Ramos (cell line): ENCODE data around the gene ELMO1.

Experiments used
- in situ Hi-C: fragments of 300-500 bp; cut with MboI; formaldehyde crosslinking; loops from one replicate; pipeline ENCODE4 v1.14.3; 2022; ENCODE audit warnings: low sequenced_read_pairs; ENCODE audit not compliant: unreplicated experiment

The ELMO1 gene

GRCh38 chr7:36855330-36855729 is 593.3 kb downstream of the ELMO1 start:
- in situ Hi-C loops: no loop called here

- in situ Hi-C loops: no loop called here
Observed at GRCh38 chr7:36854652-36855051, 594.0 kb downstream of the ELMO1 start.

DNA sequence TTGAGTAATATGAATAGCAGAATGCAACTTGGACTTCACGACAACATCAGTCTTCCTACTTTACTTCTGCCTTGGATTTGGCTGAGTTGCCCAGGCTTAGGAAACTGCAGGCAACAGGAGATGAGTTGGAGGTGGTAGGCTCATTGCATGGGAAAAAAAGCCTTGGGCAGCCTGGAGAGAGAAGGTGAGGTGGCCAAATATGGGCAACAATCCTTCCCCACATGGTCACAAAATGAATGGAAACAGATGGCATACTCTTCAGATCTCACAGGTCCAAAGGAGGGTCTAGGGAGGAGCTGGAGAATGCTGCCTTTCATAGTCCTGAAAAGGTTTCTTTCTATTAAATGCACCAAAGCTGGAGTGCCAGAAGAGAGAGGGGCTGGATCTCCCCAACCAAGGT is 595.7 kb downstream of the ELMO1 start:
- in situ Hi-C loops: no loop called here

GRCh38 chr7:36852017-36852416 is 596.6 kb downstream of the ELMO1 start:
- in situ Hi-C loops: no loop called here

GRCh38 chr7:36851382-36851781 is 597.3 kb downstream of the ELMO1 start:
- in situ Hi-C loops: no loop called here

DNA sequence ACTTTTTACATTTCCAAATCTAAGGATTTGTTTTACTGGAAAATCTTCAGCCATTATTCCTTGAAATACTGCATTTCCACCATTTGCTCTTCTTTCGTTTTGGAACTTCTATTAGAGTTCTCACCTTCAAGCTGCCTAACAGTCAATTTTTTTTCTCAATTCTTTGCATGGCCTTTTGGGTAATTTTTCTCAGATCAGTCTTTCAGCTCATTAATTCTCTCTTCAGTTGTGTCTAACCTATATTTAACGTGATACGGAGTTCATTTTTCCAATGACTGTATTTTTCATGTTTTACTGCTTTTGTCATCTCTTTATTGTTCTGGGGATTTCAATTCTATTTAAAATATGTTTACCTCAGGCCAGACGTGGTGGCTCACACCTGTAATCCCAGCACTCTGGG is 600.7 kb downstream of the ELMO1 start:
- in situ Hi-C loops: no loop called here

DNA sequence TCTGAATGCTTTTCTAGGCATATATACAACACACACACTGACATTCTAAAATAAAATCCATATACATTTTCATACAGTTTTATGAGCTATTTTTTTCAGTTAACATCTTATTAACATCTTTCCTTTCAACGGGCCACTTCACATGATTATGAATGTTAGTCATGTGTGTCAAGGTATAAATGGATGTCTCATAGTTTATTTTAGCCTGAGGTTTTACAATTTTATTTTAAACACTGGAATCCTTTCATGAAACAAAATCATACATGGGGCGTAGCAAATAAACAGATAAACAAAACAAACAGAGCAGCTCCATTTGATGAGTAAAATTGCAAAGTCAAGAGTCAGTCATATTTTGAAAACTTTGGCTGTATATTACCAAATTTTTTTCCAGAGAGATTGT is 604.3 kb downstream of the ELMO1 start:
- in situ Hi-C loops: no loop called here

DNA sequence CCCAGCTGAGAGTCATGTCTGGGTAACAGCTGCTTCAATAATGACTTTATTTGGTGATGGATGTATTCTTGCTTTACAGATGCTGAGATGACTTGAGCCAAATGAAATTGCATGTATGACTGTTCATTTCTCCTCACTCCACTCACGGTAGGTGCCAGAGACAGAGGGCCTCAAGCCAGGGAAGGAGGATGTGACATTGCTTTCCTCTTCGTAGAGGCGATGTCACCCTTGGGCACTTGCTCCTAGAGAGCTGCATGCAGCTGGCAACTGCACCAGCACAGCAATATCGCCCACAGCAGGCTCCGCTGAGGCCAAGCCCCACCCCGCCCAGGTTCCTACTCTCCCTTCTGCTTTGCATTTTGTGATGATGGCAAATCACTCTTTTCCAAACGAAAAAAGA is 607.8 kb downstream of the ELMO1 start:
- in situ Hi-C loops: no loop called here

DNA sequence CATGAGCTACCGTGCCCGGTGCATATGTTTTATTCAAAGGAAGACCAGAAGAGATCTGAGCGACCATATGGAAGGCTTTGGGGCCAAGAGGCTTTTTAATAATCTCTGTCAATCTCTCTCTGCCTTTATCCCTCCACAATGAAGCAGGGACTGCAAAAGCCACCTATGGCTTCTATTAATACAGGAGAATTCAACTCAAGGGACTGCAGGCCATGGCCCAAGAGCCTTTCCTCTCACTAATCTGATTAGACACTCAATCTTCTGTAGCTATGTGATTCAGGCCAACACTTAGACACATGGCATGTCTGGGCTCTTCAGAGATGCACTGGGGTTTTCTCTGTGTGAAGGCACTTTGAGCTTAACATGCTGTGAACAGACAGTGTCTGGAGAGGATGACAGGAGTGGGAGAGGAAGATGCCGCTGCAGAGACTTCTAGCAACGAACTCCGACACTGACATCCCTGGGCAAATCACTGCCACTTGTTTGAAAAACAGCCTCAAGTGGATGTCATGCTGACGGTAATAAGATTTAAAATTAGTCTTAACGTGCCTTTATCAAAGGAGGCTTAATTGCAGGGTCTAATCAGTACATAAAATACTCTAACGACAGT is 609.9 kb downstream of the ELMO1 start:
- in situ Hi-C loops: no loop called here

GRCh38 chr7:36831049-36831448 is 617.6 kb downstream of the ELMO1 start:
- in situ Hi-C loops: no loop called here

DNA sequence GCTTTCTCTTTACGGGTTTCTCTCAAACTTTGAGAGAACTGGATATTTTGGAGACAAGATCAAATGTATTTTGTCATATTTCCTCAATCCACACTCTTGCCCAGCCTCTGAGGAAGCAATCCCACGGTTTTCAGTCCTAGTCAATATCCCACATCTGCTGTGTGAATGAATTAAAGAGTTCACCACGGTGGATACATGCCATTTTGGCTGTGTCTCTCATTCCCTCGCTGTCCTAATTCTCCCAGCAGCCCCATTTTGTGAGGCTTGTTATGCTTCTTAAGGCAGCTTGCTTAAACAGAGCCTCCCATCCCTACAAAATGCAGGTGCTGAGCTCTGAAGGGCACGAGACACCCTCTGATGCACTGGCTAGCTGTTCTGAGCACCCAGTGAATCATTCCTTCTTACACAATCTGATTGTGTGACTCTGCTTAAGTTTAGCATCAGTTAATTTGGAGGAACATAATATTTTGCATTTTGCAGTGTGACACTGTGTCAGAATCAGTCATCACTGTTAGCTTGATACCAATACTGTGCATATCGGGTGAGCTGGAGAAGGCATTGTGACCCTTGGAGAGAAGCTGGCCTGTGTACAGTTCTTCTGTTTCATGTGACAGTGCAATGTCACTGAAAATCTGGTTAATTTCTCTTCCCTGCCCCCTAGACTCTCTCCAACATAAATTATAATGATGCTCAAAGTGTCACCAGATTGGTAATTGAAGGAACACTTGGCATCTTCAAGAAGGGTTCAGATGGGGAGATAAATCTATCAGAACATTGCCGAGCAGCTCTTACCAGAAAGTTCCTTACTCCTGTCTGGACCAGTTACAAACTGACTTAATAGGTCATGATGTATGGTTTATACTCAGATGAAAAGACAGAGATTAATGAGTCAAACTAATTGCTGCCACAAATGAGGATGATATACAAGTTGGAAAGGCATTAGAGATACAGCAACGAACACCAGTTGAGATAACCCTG is 620.6 kb downstream of the ELMO1 start:
- in situ Hi-C loops: no loop called here

GRCh38 chr7:36825501-36825900 is 623.2 kb downstream of the ELMO1 start:
- in situ Hi-C loops: no loop called here

- in situ Hi-C loops: no loop called here
Observed at GRCh38 chr7:36823353-36823752, 625.3 kb downstream of the ELMO1 start.

- in situ Hi-C loops: no loop called here
Observed at GRCh38 chr7:36821617-36822016, 627.0 kb downstream of the ELMO1 start.

DNA sequence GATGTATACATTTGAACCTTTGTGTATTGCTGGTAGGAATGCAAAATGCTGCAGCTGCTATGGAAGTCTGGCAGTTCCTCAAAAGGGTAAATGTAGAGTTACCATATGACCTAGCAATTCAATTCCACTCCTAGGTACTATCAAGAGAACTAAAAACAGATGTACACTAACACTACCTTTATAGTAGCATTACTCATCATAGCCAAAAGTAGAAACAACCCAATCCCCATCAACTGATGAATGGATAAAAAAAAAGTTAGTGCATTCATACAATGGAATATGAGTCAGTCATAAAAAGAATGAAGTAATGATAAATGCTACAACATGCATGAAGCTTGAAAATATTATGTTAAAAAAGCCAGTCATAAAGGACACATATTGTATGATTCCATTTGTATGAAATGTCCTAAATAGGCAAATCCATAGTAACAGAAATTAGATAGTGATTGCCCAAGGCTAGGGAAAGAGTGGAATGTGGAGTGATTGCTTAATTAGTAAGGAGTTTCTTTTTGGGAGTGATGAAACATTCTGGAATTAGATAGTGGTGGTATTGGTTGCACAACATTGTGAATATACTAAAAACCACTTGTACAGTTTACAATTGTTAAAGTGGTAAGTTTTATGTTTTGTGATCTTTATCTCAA is 628.0 kb downstream of the ELMO1 start:
- in situ Hi-C loops: no loop called here

- in situ Hi-C loops: no loop called here
Observed at GRCh38 chr7:36819639-36820038, 629.0 kb downstream of the ELMO1 start.

GRCh38 chr7:36814311-36814710 is 634.4 kb downstream of the ELMO1 start:
- in situ Hi-C loops: no loop called here

GRCh38 chr7:36811807-36812206 is 636.9 kb downstream of the ELMO1 start:
- in situ Hi-C loops: no loop called here

DNA sequence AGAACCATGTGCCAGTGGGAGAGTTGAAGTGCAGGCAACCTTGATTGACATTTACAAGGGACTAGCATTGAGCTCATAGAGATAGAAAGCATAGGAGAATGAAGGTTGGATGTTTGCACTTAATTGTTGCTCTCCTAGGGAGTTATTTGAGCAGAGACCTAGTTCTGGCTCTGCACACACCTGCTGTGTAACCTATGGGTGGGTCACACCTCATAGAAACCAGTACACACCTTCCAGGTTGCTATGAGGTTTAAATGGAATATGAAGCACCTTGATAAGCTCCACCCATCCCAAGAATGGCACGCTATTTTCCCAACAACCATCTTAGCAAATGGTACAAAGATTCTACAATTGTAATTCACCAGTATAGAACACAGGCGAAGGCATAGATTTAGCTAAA is 638.2 kb downstream of the ELMO1 start:
- in situ Hi-C loops: no loop called here

DNA sequence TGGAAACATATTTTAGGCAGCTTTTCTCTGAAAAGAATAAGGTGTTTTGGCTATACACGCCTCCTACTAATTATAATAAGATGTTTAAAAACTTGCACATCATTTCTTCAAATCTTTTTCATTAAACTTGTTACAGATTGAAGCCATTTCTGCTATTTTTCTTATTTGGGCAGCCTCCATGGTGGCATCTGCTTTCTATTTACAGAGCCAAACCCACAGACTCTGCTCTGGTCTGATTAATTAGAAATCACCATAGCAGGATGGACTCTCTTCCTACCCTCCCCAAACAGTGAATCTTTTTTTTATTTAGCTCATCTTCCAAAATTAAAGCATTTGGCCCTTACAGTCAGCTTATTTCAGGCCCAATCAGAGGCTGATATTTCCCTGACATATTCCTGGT is 638.6 kb downstream of the ELMO1 start:
- in situ Hi-C loops: no loop called here

GRCh38 chr7:36809510-36809909 is 639.2 kb downstream of the ELMO1 start:
- in situ Hi-C loops: no loop called here
